Panc1 (cell line): ENCODE results near the gene ZFAND3. TPM values are rescaled to one million over a fixed set of nuclear protein-coding genes. Genes with fewer than 3 reads are reported as not detected.

Experiments used
- ATAC-seq: fragments of 200-7000 bp; cut with Tn5 transposase; 2 replicates; pipeline ENCODE4 v1.9.1; 2020; ENCODE audit warnings: mild to moderate bottlenecking, moderate library complexity
- BruUV-seq: library from RNA; stranded (reverse); fragments of 400-500 nt; replicated peaks from 2 replicates; lab custom pipeline; 2021; lab: Mats Ljungman, UMichigan
- CTCF ChIA-PET: fragments of 300-600 bp; sonication (Branson Sonifier 250); formaldehyde crosslinking; loops from one replicate; lab custom pipeline; 2022; ENCODE audit warnings: antibody characterized with exemption; lab: Charles Lee
- POLR2A ChIA-PET: fragments of 300-600 bp; sonication (Branson Sonifier 250); formaldehyde crosslinking; loops from one replicate; lab custom pipeline; 2022; ENCODE audit warnings: antibody characterized with exemption; lab: Charles Lee
- DNase-seq: peaks from one replicate; pipeline ENCODE4 v3.0.0-alpha.2; 2010; ENCODE audit warnings: low read depth, low spot score
- H3K27ac ChIP-seq: 2 replicates; pipeline ENCODE4 v1.5.1; 2011; ENCODE audit warnings: mild to moderate bottlenecking, low read length, inconsistent platforms
- H3K27me3 ChIP-seq: fragments of 200-500 bp; sonication (Bioruptor generic); 2 replicates; pipeline ENCODE4 v1.6.0; 2014; ENCODE audit warnings: low read length, inconsistent platforms; ENCODE audit not compliant: control insufficient read depth, insufficient read depth
- H3K36me3 ChIP-seq: fragments of 200-500 bp; sonication (Bioruptor generic); 2 replicates; pipeline ENCODE4 v1.5.1; 2014; ENCODE audit warnings: inconsistent platforms, mild to moderate bottlenecking, low read length, moderate library complexity; ENCODE audit not compliant: control insufficient read depth, insufficient read depth
- H3K4me1 ChIP-seq: 2 replicates; pipeline ENCODE4 v1.5.1; 2011; ENCODE audit warnings: inconsistent platforms, mild to moderate bottlenecking, low read length, moderate library complexity; ENCODE audit not compliant: control insufficient read depth, insufficient read depth
- H3K4me3 ChIP-seq, 2 experiments: 2 replicates each; pipeline ENCODE4 v1.5.1; 2011 to 2012; ENCODE audit warnings: low read depth in 2 of 2, low read length in 2 of 2, mild to moderate bottlenecking in 2 of 2, inconsistent platforms in 1 of 2, moderate library complexity in 1 of 2
- H3K9me3 ChIP-seq: fragments of 200-500 bp; sonication (Bioruptor generic); 2 replicates; pipeline ENCODE4 v1.5.1; 2014; ENCODE audit warnings: low read depth, mild to moderate bottlenecking, inconsistent platforms, low read length, moderate library complexity; ENCODE audit not compliant: control insufficient read depth, insufficient read depth
- POLR2AphosphoS5 ChIP-seq: IDR thresholded peaks from 2 replicates; pipeline ENCODE4 v1.6.1; 2012; ENCODE audit warnings: mild to moderate bottlenecking, low read depth, low read length, moderate library complexity
- SIN3A ChIP-seq: IDR thresholded peaks from 2 replicates; pipeline ENCODE4 v1.6.1; 2012; ENCODE audit warnings: low read depth, mild to moderate bottlenecking, low read length, moderate library complexity, borderline replicate concordance; ENCODE audit not compliant: insufficient read depth
- TCF7L2 ChIP-seq: IDR thresholded peaks from 2 replicates; pipeline ENCODE4 v1.6.1; 2011; ENCODE audit warnings: mild to moderate bottlenecking, low read depth, low read length, inconsistent platforms
- in situ Hi-C: cut with HindIII; loops from 2 replicates; pipeline ENCODE4 v1.10.0; 2016; ENCODE audit warnings: low sequenced_read_pairs, low pct_unique_long_range_greater_than_20kb
- intact Hi-C: fragments of 100-400 bp; cut with micrococcal nuclease; formaldehyde crosslinking; loops from one replicate; pipeline ENCODE4 v1.10.0; 2022; ENCODE audit not compliant: unreplicated experiment
- total RNA-seq: library from RNA; stranded (reverse); gene quantifications from one replicate; pipeline ENCODE4 v1.2.1, GENCODE V29; 2021; ENCODE audit not compliant: unreplicated experiment
- TF ChIP-seq, protein P1 (sequence below): fragments of 450-650 bp; IDR thresholded peaks from 2 replicates; pipeline ENCODE4 v1.5.1; 2017; ENCODE audit warnings: mild to moderate bottlenecking
- TF ChIP-seq, protein P2 (sequence below), 2 experiments: IDR thresholded peaks; 2 replicates each; pipeline ENCODE4 v1.6.1; 2011 to 2012; ENCODE audit warnings: low read depth in 2 of 2, control low read depth in 1 of 2, low read length in 1 of 2, mild to moderate bottlenecking in 1 of 2, moderate library complexity in 1 of 2; ENCODE audit not compliant: insufficient read depth in 1 of 2

ZFAND3 gene
- total RNA-seq, 1 experiment from 2014 or later, result 95.9 TPM

DNA sequence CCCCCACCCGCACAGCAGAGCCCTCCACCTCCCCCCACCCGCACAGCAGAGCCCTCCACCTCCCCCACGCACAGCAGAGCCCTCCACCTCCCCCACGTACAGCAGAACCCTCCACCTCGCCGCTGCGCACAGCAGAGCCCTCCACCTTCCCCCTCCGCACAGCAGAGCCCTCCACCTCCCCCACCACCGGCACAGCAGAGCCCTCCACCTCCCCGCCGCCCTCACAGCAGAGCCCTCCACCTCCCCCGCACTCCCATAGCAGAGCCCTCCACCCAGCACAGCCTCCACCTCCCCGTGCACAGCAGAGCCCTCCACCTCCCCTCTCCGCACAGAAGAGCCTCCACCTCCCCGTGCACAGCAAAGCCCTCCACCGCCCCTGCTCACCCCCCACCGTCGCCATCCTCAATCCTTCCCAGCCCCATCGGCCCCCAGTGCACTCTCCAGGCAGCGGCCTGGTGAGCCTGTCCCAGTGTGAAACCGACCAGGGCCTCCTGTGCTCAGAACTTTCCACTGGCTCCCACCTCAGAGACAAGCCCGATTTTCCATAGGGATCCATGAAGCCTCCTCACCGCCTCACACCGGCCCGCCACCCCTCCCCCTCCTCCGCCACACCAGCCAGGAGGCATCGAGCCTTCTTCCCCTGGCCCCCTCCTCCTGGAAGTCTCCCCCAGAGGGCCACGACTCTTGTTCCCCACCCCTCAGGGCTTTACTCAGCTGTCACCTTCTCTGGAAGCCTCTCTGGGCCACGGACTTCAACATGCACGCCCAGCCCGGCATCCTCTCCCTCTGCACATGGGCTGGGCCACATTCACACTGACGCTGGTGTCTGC is 347.1 kb downstream of the ZFAND3 start:
- H3K9me3 ChIP-seq, result no peaks in the 10 kb centered on the region
- in situ Hi-C loops (no loop called here), intact Hi-C loops (no loop called here)
- no peaks in the 10 kb centered on the region for H3K36me3 ChIP-seq
- H3K4me1 ChIP-seq, result peaks cover 4% of the 10 kb centered on the region
- no peak for ATAC-seq
- no peaks in the 10 kb centered on the region for H3K27me3 ChIP-seq
- DNase-seq, result no peak
- no peak overlapping the region for H3K27ac ChIP-seq
- ChIA-PET CTCF (no interaction called here), POLR2A (no interaction called here)
- TF ChIP-seq TCF7L2 (no peak), POLR2AphosphoS5 (no peak), SIN3A (no peak)
- TF ChIP-seq, protein P1, sequence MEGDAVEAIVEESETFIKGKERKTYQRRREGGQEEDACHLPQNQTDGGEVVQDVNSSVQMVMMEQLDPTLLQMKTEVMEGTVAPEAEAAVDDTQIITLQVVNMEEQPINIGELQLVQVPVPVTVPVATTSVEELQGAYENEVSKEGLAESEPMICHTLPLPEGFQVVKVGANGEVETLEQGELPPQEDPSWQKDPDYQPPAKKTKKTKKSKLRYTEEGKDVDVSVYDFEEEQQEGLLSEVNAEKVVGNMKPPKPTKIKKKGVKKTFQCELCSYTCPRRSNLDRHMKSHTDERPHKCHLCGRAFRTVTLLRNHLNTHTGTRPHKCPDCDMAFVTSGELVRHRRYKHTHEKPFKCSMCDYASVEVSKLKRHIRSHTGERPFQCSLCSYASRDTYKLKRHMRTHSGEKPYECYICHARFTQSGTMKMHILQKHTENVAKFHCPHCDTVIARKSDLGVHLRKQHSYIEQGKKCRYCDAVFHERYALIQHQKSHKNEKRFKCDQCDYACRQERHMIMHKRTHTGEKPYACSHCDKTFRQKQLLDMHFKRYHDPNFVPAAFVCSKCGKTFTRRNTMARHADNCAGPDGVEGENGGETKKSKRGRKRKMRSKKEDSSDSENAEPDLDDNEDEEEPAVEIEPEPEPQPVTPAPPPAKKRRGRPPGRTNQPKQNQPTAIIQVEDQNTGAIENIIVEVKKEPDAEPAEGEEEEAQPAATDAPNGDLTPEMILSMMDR, result no peak
- TF ChIP-seq, protein P2, sequence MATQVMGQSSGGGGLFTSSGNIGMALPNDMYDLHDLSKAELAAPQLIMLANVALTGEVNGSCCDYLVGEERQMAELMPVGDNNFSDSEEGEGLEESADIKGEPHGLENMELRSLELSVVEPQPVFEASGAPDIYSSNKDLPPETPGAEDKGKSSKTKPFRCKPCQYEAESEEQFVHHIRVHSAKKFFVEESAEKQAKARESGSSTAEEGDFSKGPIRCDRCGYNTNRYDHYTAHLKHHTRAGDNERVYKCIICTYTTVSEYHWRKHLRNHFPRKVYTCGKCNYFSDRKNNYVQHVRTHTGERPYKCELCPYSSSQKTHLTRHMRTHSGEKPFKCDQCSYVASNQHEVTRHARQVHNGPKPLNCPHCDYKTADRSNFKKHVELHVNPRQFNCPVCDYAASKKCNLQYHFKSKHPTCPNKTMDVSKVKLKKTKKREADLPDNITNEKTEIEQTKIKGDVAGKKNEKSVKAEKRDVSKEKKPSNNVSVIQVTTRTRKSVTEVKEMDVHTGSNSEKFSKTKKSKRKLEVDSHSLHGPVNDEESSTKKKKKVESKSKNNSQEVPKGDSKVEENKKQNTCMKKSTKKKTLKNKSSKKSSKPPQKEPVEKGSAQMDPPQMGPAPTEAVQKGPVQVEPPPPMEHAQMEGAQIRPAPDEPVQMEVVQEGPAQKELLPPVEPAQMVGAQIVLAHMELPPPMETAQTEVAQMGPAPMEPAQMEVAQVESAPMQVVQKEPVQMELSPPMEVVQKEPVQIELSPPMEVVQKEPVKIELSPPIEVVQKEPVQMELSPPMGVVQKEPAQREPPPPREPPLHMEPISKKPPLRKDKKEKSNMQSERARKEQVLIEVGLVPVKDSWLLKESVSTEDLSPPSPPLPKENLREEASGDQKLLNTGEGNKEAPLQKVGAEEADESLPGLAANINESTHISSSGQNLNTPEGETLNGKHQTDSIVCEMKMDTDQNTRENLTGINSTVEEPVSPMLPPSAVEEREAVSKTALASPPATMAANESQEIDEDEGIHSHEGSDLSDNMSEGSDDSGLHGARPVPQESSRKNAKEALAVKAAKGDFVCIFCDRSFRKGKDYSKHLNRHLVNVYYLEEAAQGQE (IDR thresholded peaks at IDR 0.05; ENCODE audit: insufficient read depth in 1 of 2, low read depth in 2 of 2, low read length in 1 of 2), result no peak
- no TSS peak for BruUV-seq
- H3K4me3 ChIP-seq, result no peak overlapping the region

GRCh38 chr6:38167598-38167997 is 348.1 kb downstream of the ZFAND3 start:
- Histone ChIP-seq H3K9me3 (no peaks in the 10 kb centered on the region), H3K27me3 (no peaks in the 10 kb centered on the region), H3K27ac (no peak overlapping the region), H3K4me3 (no peak overlapping the region), H3K36me3 (no peaks in the 10 kb centered on the region), H3K4me1 (peaks cover 4% of the 10 kb centered on the region)
- intact Hi-C loops (no loop called here), in situ Hi-C loops (no loop called here)
- POLR2A ChIA-PET, result no interaction called here
- ATAC-seq (no peak), DNase-seq (no peak)
- no TSS peak for BruUV-seq
- CTCF ChIA-PET, result no interaction called here
- TF ChIP-seq TCF7L2 (no peak), POLR2AphosphoS5 (no peak), SIN3A (no peak)
- TF ChIP-seq, protein P1, result no peak
- TF ChIP-seq, protein P2 (IDR thresholded peaks at IDR 0.05; ENCODE audit: insufficient read depth in 1 of 2, low read depth in 2 of 2, low read length in 1 of 2), result no peak
